ENCODE data around the gene HCN4. TPM values are rescaled to one million over a fixed set of nuclear protein-coding genes. Genes with fewer than 3 reads are reported as not detected.
"Not testable (repeated sequence)": the region's sequence is repeated elsewhere in the genome, so short reads cannot be mapped to it uniquely, and the experiment has no call there.

Gene HCN4
- total RNA-seq: not detected in 2 replicates

- peak in 1 of 2 donors; percentile 3 for DNase-seq (ENCODE audit: low read depth in 2 of 2)
These were observed at the start of gene HCN4 for GRCh38 chr15:73368301-73369136. Gene HCN4 (minus strand): TSS chr15:73368958. CDS start chr15:73368270, 688 bp downstream.

- no peak for DNase-seq (ENCODE audit: low read depth in 2 of 2)
These were observed 46.1 kb upstream of the HCN4 start for GRCh38 chr15:73414876-73415275.

GRCh38 chr15:73403171-73403570 lies 34.4 kb upstream of the HCN4 start:
- DNase-seq (ENCODE audit: low read depth in 2 of 2): no peak

- not testable (repeated sequence) for DNase-seq (ENCODE audit: low read depth in 2 of 2)
These were observed 31.5 kb upstream of the HCN4 start for GRCh38 chr15:73400222-73400621.

- DNase-seq (ENCODE audit: low read depth in 2 of 2): no peak
These were observed 30.1 kb upstream of the HCN4 start for GRCh38 chr15:73398861-73399260.

- DNase-seq (ENCODE audit: low read depth in 2 of 2): no peak
These were observed 28.7 kb upstream of the HCN4 start for GRCh38 chr15:73397461-73397860.

GRCh38 chr15:73395671-73396070 lies 26.9 kb upstream of the HCN4 start:
- DNase-seq (ENCODE audit: low read depth in 2 of 2): no peak

GRCh38 chr15:73394782-73395181 lies 26.0 kb upstream of the HCN4 start:
- no peak for DNase-seq (ENCODE audit: low read depth in 2 of 2)

GRCh38 chr15:73393336-73393735 lies 24.6 kb upstream of the HCN4 start:
- DNase-seq (ENCODE audit: low read depth in 2 of 2): no peak

GRCh38 chr15:73392025-73392424 lies 23.3 kb upstream of the HCN4 start:
- no peak for DNase-seq (ENCODE audit: low read depth in 2 of 2)

GRCh38 chr15:73391128-73391872 lies 22.5 kb upstream of the HCN4 start:
- DNase-seq (ENCODE audit: low read depth in 2 of 2): no peak

- no peak for DNase-seq (ENCODE audit: low read depth in 2 of 2)
These were observed 21.3 kb upstream of the HCN4 start for GRCh38 chr15:73389971-73390544.

- no peak for DNase-seq (ENCODE audit: low read depth in 2 of 2)
These were observed 20.8 kb upstream of the HCN4 start for GRCh38 chr15:73389539-73389938.

GRCh38 chr15:73388256-73388781 lies 19.6 kb upstream of the HCN4 start:
- peak in 1 of 2 donors; percentile 28 for DNase-seq (ENCODE audit: low read depth in 2 of 2)

GRCh38 chr15:73387507-73388255 lies 18.9 kb upstream of the HCN4 start:
- peak; percentile 13 to 30 for DNase-seq (ENCODE audit: low read depth in 2 of 2)

GRCh38 chr15:73386886-73387506 lies 18.2 kb upstream of the HCN4 start:
- no peak for DNase-seq (ENCODE audit: low read depth in 2 of 2)

GRCh38 chr15:73386238-73386637 lies 17.5 kb upstream of the HCN4 start:
- no peak for DNase-seq (ENCODE audit: low read depth in 2 of 2)

- no peak for DNase-seq (ENCODE audit: low read depth in 2 of 2)
These were observed 16.4 kb upstream of the HCN4 start for GRCh38 chr15:73385205-73385604.

GRCh38 chr15:73383310-73384189 lies 14.8 kb upstream of the HCN4 start:
- DNase-seq (ENCODE audit: low read depth in 2 of 2): no peak

- no peak for DNase-seq (ENCODE audit: low read depth in 2 of 2)
These were observed 13.4 kb upstream of the HCN4 start for GRCh38 chr15:73382115-73382514.

All from lung microvascular endothelial cell (primary cell).